Measurements from ENCODE around the gene SORCS2.

SORCS2 gene

GRCh38 chr4:7676398-7676922 is 484.1 kb downstream of the SORCS2 start:
- WGBS: 61% methylated on average over 4 of the region's 4 CpGs
- no peaks in the 10 kb centered on the region for H3K9me3 ChIP-seq (ENCODE audit: insufficient read depth, low read depth, low read length)
- no peaks in the 10 kb centered on the region for H3K36me3 ChIP-seq (ENCODE audit: insufficient read depth, low read length)
- no peaks in the 10 kb centered on the region for H3K4me1 ChIP-seq (ENCODE audit: insufficient read depth, low read length)
- no peak overlapping the region for H3K4me3 ChIP-seq (ENCODE audit: low read length)
- no peak overlapping the region for H3K9ac ChIP-seq (ENCODE audit: low read depth, low read length)
- no peak overlapping the region for H3K27ac ChIP-seq (ENCODE audit: low read depth, low read length)
- no peaks in the 10 kb centered on the region for H3K27me3 ChIP-seq (ENCODE audit: insufficient read depth, low read length)

- peaks cover 4% of the 10 kb centered on the region; the same call in 1 of the 2 replicates for H3K9me3 ChIP-seq (ENCODE audit: insufficient read depth, low read depth, low read length)
Observed at GRCh38 chr4:7677086-7677485, 484.7 kb downstream of the SORCS2 start.

GRCh38 chr4:7677799-7678301 is 485.5 kb downstream of the SORCS2 start:
- Histone ChIP-seq H3K9ac (ENCODE audit: low read depth, low read length) (no peak overlapping the region), H3K27me3 (ENCODE audit: insufficient read depth, low read length) (no peaks in the 10 kb centered on the region), H3K4me1 (ENCODE audit: insufficient read depth, low read length) (no peaks in the 10 kb centered on the region), H3K27ac (ENCODE audit: low read depth, low read length) (no peak overlapping the region), H3K36me3 (ENCODE audit: insufficient read depth, low read length) (no peaks in the 10 kb centered on the region), H3K9me3 (ENCODE audit: insufficient read depth, low read depth, low read length) (peaks cover 8% of the 10 kb centered on the region; the same call in 1 of the 2 replicates), H3K4me3 (ENCODE audit: low read length) (no peak overlapping the region)
- WGBS: 89% methylated on average over 11 of the region's 11 CpGs

More at GRCh38 chr4:7677086-7677485, 484.7 kb downstream of the SORCS2 start:
- Histone ChIP-seq H3K36me3 (ENCODE audit: insufficient read depth, low read length) (no peaks in the 10 kb centered on the region), H3K9ac (ENCODE audit: low read depth, low read length) (no peak overlapping the region), H3K27me3 (ENCODE audit: insufficient read depth, low read length) (no peaks in the 10 kb centered on the region), H3K27ac (ENCODE audit: low read depth, low read length) (no peak overlapping the region), H3K4me1 (ENCODE audit: insufficient read depth, low read length) (no peaks in the 10 kb centered on the region), H3K4me3 (ENCODE audit: low read length) (no peak overlapping the region)
- whole genome bisulfite sequencing: 89% methylated on average over 15 of the region's 15 CpGs

GRCh38 chr4:7678318-7678852 is 486.0 kb downstream of the SORCS2 start:
- Histone ChIP-seq H3K4me3 (ENCODE audit: low read length) (no peak overlapping the region), H3K27ac (ENCODE audit: low read depth, low read length) (no peak overlapping the region), H3K4me1 (ENCODE audit: insufficient read depth, low read length) (no peaks in the 10 kb centered on the region), H3K27me3 (ENCODE audit: insufficient read depth, low read length) (no peaks in the 10 kb centered on the region), H3K36me3 (ENCODE audit: insufficient read depth, low read length) (no peaks in the 10 kb centered on the region), H3K9me3 (ENCODE audit: insufficient read depth, low read depth, low read length) (peaks cover 13% of the 10 kb centered on the region; the same call in 1 of the 2 replicates), H3K9ac (ENCODE audit: low read depth, low read length) (no peak overlapping the region)
- 89% methylated on average over 9 of the region's 9 CpGs for WGBS

GRCh38 chr4:7679406-7680040 is 487.2 kb downstream of the SORCS2 start:
- H3K4me1 ChIP-seq (ENCODE audit: insufficient read depth, low read length): no peaks in the 10 kb centered on the region
- H3K27ac ChIP-seq (ENCODE audit: low read depth, low read length): no peak overlapping the region
- H3K27me3 ChIP-seq (ENCODE audit: insufficient read depth, low read length): no peaks in the 10 kb centered on the region
- 87% methylated on average over 11 of the region's 11 CpGs for WGBS
- H3K9me3 ChIP-seq (ENCODE audit: insufficient read depth, low read depth, low read length): peaks cover 13% of the 10 kb centered on the region; the same call in 1 of the 2 replicates
- no peak overlapping the region for H3K4me3 ChIP-seq (ENCODE audit: low read length)
- no peaks in the 10 kb centered on the region for H3K36me3 ChIP-seq (ENCODE audit: insufficient read depth, low read length)
- no peak overlapping the region for H3K9ac ChIP-seq (ENCODE audit: low read depth, low read length)

GRCh38 chr4:7680106-7680505 is 487.8 kb downstream of the SORCS2 start:
- Histone ChIP-seq H3K9me3 (ENCODE audit: insufficient read depth, low read depth, low read length) (peaks cover 13% of the 10 kb centered on the region; the same call in 1 of the 2 replicates), H3K36me3 (ENCODE audit: insufficient read depth, low read length) (no peaks in the 10 kb centered on the region), H3K27me3 (ENCODE audit: insufficient read depth, low read length) (no peaks in the 10 kb centered on the region), H3K27ac (ENCODE audit: low read depth, low read length) (no peak overlapping the region), H3K4me3 (ENCODE audit: low read length) (no peak overlapping the region), H3K9ac (ENCODE audit: low read depth, low read length) (no peak overlapping the region), H3K4me1 (ENCODE audit: insufficient read depth, low read length) (no peaks in the 10 kb centered on the region)
- WGBS: 93% methylated on average over 10 of the region's 10 CpGs

- H3K27me3 ChIP-seq (ENCODE audit: insufficient read depth, low read length): no peaks in the 10 kb centered on the region
Observed at GRCh38 chr4:7680731-7681130, 488.4 kb downstream of the SORCS2 start.

GRCh38 chr4:7683126-7683703 is 490.9 kb downstream of the SORCS2 start:
- no peaks in the 10 kb centered on the region for H3K27me3 ChIP-seq (ENCODE audit: insufficient read depth, low read length)
- 93% methylated on average over 5 of the region's 5 CpGs for WGBS
- no peak overlapping the region for H3K4me3 ChIP-seq (ENCODE audit: low read length)
- H3K27ac ChIP-seq (ENCODE audit: low read depth, low read length): no peak overlapping the region
- H3K9ac ChIP-seq (ENCODE audit: low read depth, low read length): no peak overlapping the region
- H3K4me1 ChIP-seq (ENCODE audit: insufficient read depth, low read length): no peaks in the 10 kb centered on the region
- H3K36me3 ChIP-seq (ENCODE audit: insufficient read depth, low read length): no peaks in the 10 kb centered on the region
- peaks cover 13% of the 10 kb centered on the region; the same call in 1 of the 2 replicates for H3K9me3 ChIP-seq (ENCODE audit: insufficient read depth, low read depth, low read length)

More at GRCh38 chr4:7680731-7681130, 488.4 kb downstream of the SORCS2 start:
- H3K27ac ChIP-seq (ENCODE audit: low read depth, low read length): no peak overlapping the region
- H3K9ac ChIP-seq (ENCODE audit: low read depth, low read length): no peak overlapping the region
- 90% methylated on average over 1 of the region's 1 CpG for WGBS
- no peak overlapping the region for H3K4me3 ChIP-seq (ENCODE audit: low read length)
- no peaks in the 10 kb centered on the region for H3K4me1 ChIP-seq (ENCODE audit: insufficient read depth, low read length)
- peaks cover 13% of the 10 kb centered on the region; the same call in 1 of the 2 replicates for H3K9me3 ChIP-seq (ENCODE audit: insufficient read depth, low read depth, low read length)
- no peaks in the 10 kb centered on the region for H3K36me3 ChIP-seq (ENCODE audit: insufficient read depth, low read length)

- no peak overlapping the region for H3K9ac ChIP-seq (ENCODE audit: low read depth, low read length)
- no peak overlapping the region for H3K4me3 ChIP-seq (ENCODE audit: low read length)
- peaks cover 13% of the 10 kb centered on the region; the same call in 1 of the 2 replicates for H3K9me3 ChIP-seq (ENCODE audit: insufficient read depth, low read depth, low read length)
- WGBS: 96% methylated on average over 3 of the region's 3 CpGs
- H3K27me3 ChIP-seq (ENCODE audit: insufficient read depth, low read length): no peaks in the 10 kb centered on the region
- H3K4me1 ChIP-seq (ENCODE audit: insufficient read depth, low read length): no peaks in the 10 kb centered on the region
- no peak overlapping the region for H3K27ac ChIP-seq (ENCODE audit: low read depth, low read length)
- H3K36me3 ChIP-seq (ENCODE audit: insufficient read depth, low read length): no peaks in the 10 kb centered on the region
Observed at GRCh38 chr4:7684294-7684693, 492.0 kb downstream of the SORCS2 start.

- Histone ChIP-seq H3K36me3 (ENCODE audit: insufficient read depth, low read length) (no peaks in the 10 kb centered on the region), H3K27me3 (ENCODE audit: insufficient read depth, low read length) (no peaks in the 10 kb centered on the region), H3K27ac (ENCODE audit: low read depth, low read length) (no peak overlapping the region), H3K4me3 (ENCODE audit: low read length) (no peak overlapping the region), H3K4me1 (ENCODE audit: insufficient read depth, low read length) (no peaks in the 10 kb centered on the region), H3K9me3 (ENCODE audit: insufficient read depth, low read depth, low read length) (peaks cover 13% of the 10 kb centered on the region; the same call in 1 of the 2 replicates), H3K9ac (ENCODE audit: low read depth, low read length) (no peak overlapping the region)
- WGBS: 92% methylated on average over 19 of the region's 19 CpGs
Observed at GRCh38 chr4:7686070-7686870, 493.9 kb downstream of the SORCS2 start.

Data from HUES64 (cell line).